Right lobe of liver (tissue), 6 donors: Measurements from ENCODE around the gene CDO1. TPM values are rescaled to one million over a fixed set of nuclear protein-coding genes. Genes with fewer than 3 reads are reported as not detected.

Experiments used
- ATAC-seq, 4 donors: fragments of 200-7000 bp; cut with Tn5 transposase; one replicate each; pipeline ENCODE4 v1.9.1; 2020; ENCODE audit warnings: mild to moderate bottlenecking in 4 of 4, moderate library complexity in 4 of 4
- DNase-seq, 3 donors: peaks; one replicate each; pipeline ENCODE4 v3.0.0-alpha.2; 2020
- H3K27ac ChIP-seq, 3 donors: fragments of 200-600 bp; one replicate each; pipeline ENCODE4 v1.8.0; 2022
- H3K27me3 ChIP-seq, 2 donors: fragments of 200-600 bp; one replicate each; pipeline ENCODE4 v1.8.0; 2022
- H3K36me3 ChIP-seq, 4 donors: fragments of 200-600 bp; sonication (generic) in 1 of 4; one replicate each; pipeline versions ENCODE4 v1.5.1 to v1.8.0; 2017 to 2022; ENCODE audit warnings: control low read depth in 1 of 4
- H3K4me1 ChIP-seq, 4 donors: fragments of 200-600 bp; sonication (generic) in 1 of 4; one replicate each; pipeline versions ENCODE4 v1.5.1 to v1.8.0; 2017 to 2022; ENCODE audit warnings: control low read depth in 1 of 4
- H3K4me3 ChIP-seq, 3 donors: fragments of 200-600 bp; one replicate each; pipeline ENCODE4 v1.8.0; 2022
- H3K9me3 ChIP-seq, 4 donors: fragments of 200-600 bp; sonication (generic) in 1 of 4; one replicate each; pipeline versions ENCODE4 v1.5.1 to v1.8.0; 2017 to 2022; ENCODE audit warnings: control low read depth in 1 of 4
- POLR2A ChIP-seq: fragments of 450-650 bp; IDR thresholded peaks from one replicate; pipeline ENCODE4 v1.6.1; 2017; ENCODE audit warnings: antibody characterized with exemption, mild to moderate bottlenecking
- WGBS: methylation state at CpG from one replicate; pipeline ENCODE4 v1.1.6; 2018; ENCODE audit warnings: low coverage, low lambda C conversion rate; ENCODE audit not compliant: insufficient coverage; ENCODE audit errors: missing lambda C conversion rate; 5-methylcytosine and 5-hydroxymethylcytosine counted together
- intact Hi-C, 2 donors: fragments of 100-400 bp; cut with DNase I; formaldehyde crosslinking; loops; one replicate each; pipeline versions ENCODE4 v1.11.2 to v1.14.1; 2022
- total RNA-seq, 6 experiments: library from RNA; depleted of rRNA in 2 of 6; stranded (reverse); fragments of >200 nt in 2 of 6; fragmentation: NEBNext Ultra II Directional in 3 of 6; extraction: Animal tissue kit (Norgen Biotek cat#: 25700) in 3 of 6; gene quantifications; one replicate each; pipeline versions ENCODE4 v1.1.0 to v1.2.4, GENCODE V29; 2016 to 2023
- TF ChIP-seq, protein P1 (sequence below), 4 donors: fragments of 200-600 bp in 3 of 4; fragments of 450-650 bp in 1 of 4; IDR thresholded peaks; one replicate each; pipeline versions ENCODE4 v1.5.1 to v1.8.0; 2016 to 2022; ENCODE audit warnings: antibody characterized with exemption in 4 of 4, mild to moderate bottlenecking in 2 of 4
- donor health status: DM: no; HTN: yes; CAD: no.
- donor health status: DM: no; HTN: no; CAD: no.
- donor health status: DM: no; HTN: no; CAD: no.
- donor health status: DM: no; HTN: yes; CAD: no.
- donor health status: DM: no; HTN: yes; CAD: no.

The CDO1 gene
- total RNA-seq, 6 experiments from 2014 or later, result 98.9 to 260 (median 154) TPM

DNA sequence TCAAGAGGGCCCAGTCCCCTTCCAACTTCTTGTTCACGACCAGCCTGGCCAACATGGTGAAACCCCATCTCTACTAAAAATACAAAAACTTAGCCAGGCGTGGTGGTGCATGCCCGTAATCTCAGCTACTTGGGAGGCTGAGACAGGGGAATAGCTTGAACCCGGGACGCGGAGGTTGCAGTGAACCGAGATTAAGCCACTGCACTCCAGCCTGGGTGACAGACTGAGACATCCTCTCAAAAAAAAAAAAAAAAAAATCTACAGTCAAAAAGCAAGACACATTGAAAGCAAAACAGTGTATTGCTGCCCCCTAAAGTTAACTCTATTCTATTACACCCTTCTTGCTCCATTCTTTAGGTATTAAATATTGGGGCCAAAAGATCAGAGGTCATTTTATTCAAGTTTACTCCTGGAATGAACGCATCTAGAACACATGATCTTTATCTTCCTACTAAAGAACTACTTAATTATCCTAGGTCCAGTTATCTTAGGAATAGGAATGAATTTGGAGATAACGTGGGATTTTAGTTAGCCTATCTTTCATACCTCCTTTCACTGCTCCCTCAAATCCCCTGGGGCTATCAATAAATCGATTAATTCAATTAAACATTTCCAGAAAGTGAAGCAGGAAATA lies 22.5 kb upstream of the CDO1 start:
- Histone ChIP-seq H3K4me1 (peaks cover 0 to 33% (median 6%) of the 10 kb centered on the region in 4 donors), H3K36me3 (peaks cover 4 to 27% (median 10%) of the 10 kb centered on the region in 4 donors), H3K4me3 (peak overlapping the region; percentile 4 to 79 (median 20)), H3K27ac (peak overlapping the region in 2 of 3 donors; percentile 30 to 66), H3K9me3 (no peaks in the 10 kb centered on the region), H3K27me3 (no peaks in the 10 kb centered on the region)
- no peak for TF ChIP-seq POLR2A
- TF ChIP-seq, protein P1, sequence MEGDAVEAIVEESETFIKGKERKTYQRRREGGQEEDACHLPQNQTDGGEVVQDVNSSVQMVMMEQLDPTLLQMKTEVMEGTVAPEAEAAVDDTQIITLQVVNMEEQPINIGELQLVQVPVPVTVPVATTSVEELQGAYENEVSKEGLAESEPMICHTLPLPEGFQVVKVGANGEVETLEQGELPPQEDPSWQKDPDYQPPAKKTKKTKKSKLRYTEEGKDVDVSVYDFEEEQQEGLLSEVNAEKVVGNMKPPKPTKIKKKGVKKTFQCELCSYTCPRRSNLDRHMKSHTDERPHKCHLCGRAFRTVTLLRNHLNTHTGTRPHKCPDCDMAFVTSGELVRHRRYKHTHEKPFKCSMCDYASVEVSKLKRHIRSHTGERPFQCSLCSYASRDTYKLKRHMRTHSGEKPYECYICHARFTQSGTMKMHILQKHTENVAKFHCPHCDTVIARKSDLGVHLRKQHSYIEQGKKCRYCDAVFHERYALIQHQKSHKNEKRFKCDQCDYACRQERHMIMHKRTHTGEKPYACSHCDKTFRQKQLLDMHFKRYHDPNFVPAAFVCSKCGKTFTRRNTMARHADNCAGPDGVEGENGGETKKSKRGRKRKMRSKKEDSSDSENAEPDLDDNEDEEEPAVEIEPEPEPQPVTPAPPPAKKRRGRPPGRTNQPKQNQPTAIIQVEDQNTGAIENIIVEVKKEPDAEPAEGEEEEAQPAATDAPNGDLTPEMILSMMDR (IDR thresholded peaks at IDR 0.05), result peak; percentile 55 to 69 (median 62)
- intact Hi-C loops, result loop anchor here in 1 of 2 donors (10.0 kb wide), 1 partner anchor 214 kb away; the partner anchor contains the start of gene TMED7
- 12% methylated on average over 10 of the region's 10 CpGs for WGBS
- DNase-seq (no peak), ATAC-seq (peak; percentile 50 to 58 (median 53))

DNA sequence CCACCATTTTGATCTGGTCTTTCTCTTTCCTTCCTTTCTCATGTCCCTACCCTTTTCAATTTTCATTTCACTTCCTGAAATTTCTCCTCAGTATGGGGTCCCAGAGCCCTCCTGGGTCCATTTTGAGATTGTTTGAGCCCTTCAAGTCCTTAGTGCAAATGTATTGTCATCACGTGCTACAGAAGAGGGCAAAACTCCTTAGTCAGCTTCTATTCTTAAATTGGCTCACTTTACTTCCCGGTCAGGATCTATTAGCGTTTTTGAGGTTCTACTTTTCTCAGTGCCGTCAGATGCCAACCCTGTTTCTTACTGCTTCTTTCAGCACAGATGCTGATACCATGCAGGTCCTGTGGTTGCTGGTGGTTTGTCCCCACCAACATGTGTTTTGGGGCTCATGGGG lies 19.0 kb upstream of the CDO1 start:
- Histone ChIP-seq H3K9me3 (no peaks in the 10 kb centered on the region), H3K27me3 (no peaks in the 10 kb centered on the region), H3K4me1 (peaks cover 0 to 29% (median 12%) of the 10 kb centered on the region in 4 donors), H3K4me3 (no peak overlapping the region), H3K36me3 (peaks cover 4 to 36% (median 16%) of the 10 kb centered on the region in 4 donors), H3K27ac (no peak overlapping the region)
- no peak for ATAC-seq
- no peak for DNase-seq
- intact Hi-C loops, result loop anchor here in 1 of 2 donors (10.0 kb wide), 1 partner anchor 211 kb away; the partner anchor contains the start of gene TMED7
- 74% methylated on average over 3 of the region's 4 CpGs for WGBS
- no peak for TF ChIP-seq POLR2A
- TF ChIP-seq, protein P1 (IDR thresholded peaks at IDR 0.05), result no peak

DNA sequence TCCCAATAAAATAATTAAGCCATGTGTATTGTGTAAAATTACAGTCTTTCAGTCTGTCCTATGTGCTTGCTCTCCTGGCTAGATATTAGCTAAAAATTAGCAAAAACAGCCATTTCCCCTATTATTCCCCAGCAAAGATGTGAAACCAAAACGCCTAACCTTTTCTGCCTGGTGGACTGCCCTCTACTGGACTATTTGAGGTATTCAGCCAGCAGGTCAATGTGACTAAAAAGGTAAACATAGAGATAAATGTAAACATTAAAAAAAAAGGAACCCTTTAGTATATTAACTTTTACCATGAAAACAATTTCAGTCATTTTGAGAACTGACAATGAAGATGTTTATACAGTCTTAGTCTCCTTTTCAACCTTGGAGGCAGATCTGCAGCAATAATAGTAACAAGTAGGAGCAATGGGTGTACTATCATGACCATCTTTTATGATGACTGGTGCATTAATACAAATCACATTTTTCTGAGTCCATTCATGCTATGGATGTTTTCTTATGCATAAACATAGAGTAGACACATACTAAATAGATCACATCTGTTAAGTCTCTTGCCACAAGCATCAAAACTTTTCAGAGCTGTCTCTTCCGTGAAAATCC lies 14.8 kb upstream of the CDO1 start:
- intact Hi-C loops, result loop anchor here in 1 of 2 donors (10.0 kb wide), 1 partner anchor 206 kb away; the partner anchor contains the start of gene TMED7
- 34% methylated on average over 2 of the region's 2 CpGs for WGBS

DNA sequence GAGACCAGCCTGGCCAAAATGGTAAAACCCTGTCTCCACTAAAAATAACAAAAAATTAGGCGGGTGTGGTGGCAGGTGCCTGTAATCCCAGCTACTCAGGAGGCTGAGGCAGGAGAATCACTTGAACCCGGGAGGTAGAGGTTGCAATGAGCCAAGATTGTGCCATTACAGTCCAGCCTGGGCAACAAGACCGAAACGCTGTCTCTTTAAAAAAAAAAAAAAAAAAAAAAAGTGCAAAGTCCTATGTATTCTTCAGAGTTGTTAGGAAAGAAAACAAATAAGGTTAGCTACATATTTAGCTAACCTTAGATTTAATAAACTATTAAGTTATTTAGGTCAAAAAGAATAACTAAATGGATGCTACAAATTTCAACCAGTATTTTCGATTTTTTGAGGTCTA lies 13.5 kb upstream of the CDO1 start:
- 26% methylated on average over 4 of the region's 5 CpGs for WGBS
- Histone ChIP-seq H3K4me1 (peaks cover 0 to 22% (median 6%) of the 10 kb centered on the region in 4 donors), H3K27me3 (no peaks in the 10 kb centered on the region), H3K9me3 (no peaks in the 10 kb centered on the region), H3K36me3 (peaks cover 0 to 19% (median 9%) of the 10 kb centered on the region in 4 donors), H3K27ac (peak overlapping the region in 1 of 3 donors; percentile 71), H3K4me3 (peak overlapping the region in 1 of 3 donors; percentile 8)
- TF ChIP-seq, protein P1 (IDR thresholded peaks at IDR 0.05), result no peak
- no peak for TF ChIP-seq POLR2A
- intact Hi-C loops, result loop anchor here in 1 of 2 donors (10.0 kb wide), 1 partner anchor 205 kb away; the partner anchor contains the start of gene TMED7
- DNase-seq, result no peak
- peak; percentile 32 to 82 (median 79) for ATAC-seq

More for the DNA sequence above, 14.8 kb upstream of the CDO1 start:
- no peak overlapping the region for H3K4me3 ChIP-seq
- TF ChIP-seq, protein P1 (IDR thresholded peaks at IDR 0.05), result peak; percentile 84 to 89 (median 86)
- no peak for TF ChIP-seq POLR2A
- peaks cover 0 to 22% (median 6%) of the 10 kb centered on the region in 4 donors for H3K4me1 ChIP-seq
- peak overlapping the region in 2 of 3 donors; percentile 16 to 71 for H3K27ac ChIP-seq
- DNase-seq, result no peak
- ATAC-seq, result peak; percentile 87 to 95 (median 92)
- H3K36me3 ChIP-seq, result peaks cover 4 to 27% (median 12%) of the 10 kb centered on the region in 4 donors
- H3K9me3 ChIP-seq, result no peaks in the 10 kb centered on the region
- no peaks in the 10 kb centered on the region for H3K27me3 ChIP-seq
